Endodermal cell (in vitro differentiated cells): ENCODE measurements around the gene SLCO1B1. TPM values are rescaled to one million over a fixed set of nuclear protein-coding genes. Genes with fewer than 3 reads are reported as not detected.
A peak's percentile ranks its signal among the peaks of the same experiment; 100 is the strongest.
"Not testable (repeated sequence)": the region's sequence is repeated elsewhere in the genome, so short reads cannot be mapped to it uniquely, and the experiment has no call there.

Source experiments
- DNase-seq: peaks from one replicate; pipeline ENCODE4 v3.0.0-alpha.2; 2017
- H3K27ac ChIP-seq: 2 replicates; pipeline ENCODE4 v1.5.1; 2013; ENCODE audit warnings: mild to moderate bottlenecking, low read depth, low read length, moderate library complexity
- H3K27me3 ChIP-seq: 2 replicates; pipeline ENCODE4 v1.6.1; 2013; ENCODE audit warnings: mild to moderate bottlenecking, low read length, moderate library complexity; ENCODE audit not compliant: insufficient read depth, control insufficient read depth, poor library complexity, severe bottlenecking
- H3K36me3 ChIP-seq: 2 replicates; pipeline ENCODE4 v1.7.0; 2013; ENCODE audit warnings: mild to moderate bottlenecking, low read length, moderate library complexity; ENCODE audit not compliant: control insufficient read depth, insufficient read depth
- H3K4me1 ChIP-seq: one replicate; pipeline ENCODE4 v1.7.0; 2013; ENCODE audit warnings: low read length; ENCODE audit not compliant: control insufficient read depth, insufficient read depth
- H3K4me3 ChIP-seq: 2 replicates; pipeline ENCODE4 v1.5.1; 2013; ENCODE audit warnings: mild to moderate bottlenecking, low read length, moderate library complexity
- H3K9ac ChIP-seq: 2 replicates; pipeline ENCODE4 v1.6.1; 2013; ENCODE audit warnings: mild to moderate bottlenecking, low read length, moderate library complexity; ENCODE audit not compliant: poor library complexity, severe bottlenecking; ENCODE audit errors: extremely low read depth
- H3K9me3 ChIP-seq: 2 replicates; pipeline ENCODE4 v1.6.1; 2013; ENCODE audit warnings: mild to moderate bottlenecking, low read length, moderate library complexity; ENCODE audit not compliant: control insufficient read depth
- H3K27ac Mint-ChIP-seq: 2 replicates; pipeline ENCODE4 v1.8.0; 2020; ENCODE audit warnings: mixed read lengths
- H3K27me3 Mint-ChIP-seq: 2 replicates; pipeline ENCODE4 v1.8.0; 2021; ENCODE audit warnings: mild to moderate bottlenecking, mixed read lengths; ENCODE audit not compliant: insufficient read depth
- H3K36me3 Mint-ChIP-seq: 2 replicates; pipeline ENCODE4 v1.8.0; 2020; ENCODE audit warnings: low read depth, mixed read lengths
- H3K4me1 Mint-ChIP-seq: 2 replicates; pipeline ENCODE4 v1.8.0; 2020; ENCODE audit warnings: mixed read lengths
- H3K4me3 Mint-ChIP-seq: 2 replicates; pipeline ENCODE4 v1.8.0; 2020; ENCODE audit warnings: mild to moderate bottlenecking, moderate library complexity, mixed read lengths
- H3K9me3 Mint-ChIP-seq: 2 replicates; pipeline ENCODE4 v1.8.0; 2020; ENCODE audit warnings: mild to moderate bottlenecking, mixed read lengths
- CTCF ChIP-seq: fragments of 200-600 bp; sonication (generic); conservative IDR thresholded peaks from 2 replicates; pipeline ENCODE4 v1.5.0; 2021; ENCODE audit warnings: antibody characterized with exemption, mild to moderate bottlenecking
- WGBS, 2 experiments: methylation state at CpG; one replicate each; pipeline versions ENCODE4 v1.1.5 to v1.1.7; 2013; ENCODE audit warnings: missing lambda C conversion rate in 2 of 2, mixed read lengths in 1 of 2; ENCODE audit not compliant: insufficient coverage in 1 of 2, insufficient read length in 1 of 2; 5-methylcytosine and 5-hydroxymethylcytosine counted together
- total RNA-seq, 2 donors: library from RNA; stranded (reverse); fragmentation: NEBNext Ultra II Directional in 1 of 2; extraction: Animal tissue kit (Norgen Biotek cat#: 25700) in 1 of 2; gene quantifications; 2 replicates in 1 of 2; 3 replicates in 1 of 2; pipeline ENCODE4 v1.2.1, GENCODE V29; 2021

SLCO1B1 gene
- total RNA-seq, 2 donors from 2014 or later: 1.5 TPM; not detected in 1

- H3K27me3 Mint-ChIP-seq: no peaks in the 10 kb centered on the region
- WGBS, 2 experiments: no CpG with 5 or more reads among the region's 1 CpG
- no peaks in the 10 kb centered on the region for H3K27me3 ChIP-seq
- H3K36me3 Mint-ChIP-seq: no peaks in the 10 kb centered on the region
- TF ChIP-seq CTCF: no peak
- H3K27ac ChIP-seq: no peak overlapping the region
- no peak overlapping the region for H3K9ac ChIP-seq
- no peaks in the 10 kb centered on the region for H3K36me3 ChIP-seq
- H3K4me3 ChIP-seq: no peak overlapping the region
- peaks cover 8% of the 10 kb centered on the region for H3K4me1 Mint-ChIP-seq
- H3K4me1 ChIP-seq: no peaks in the 10 kb centered on the region
- H3K9me3 ChIP-seq: no peaks in the 10 kb centered on the region
- H3K9me3 Mint-ChIP-seq: no peaks in the 10 kb centered on the region
- no peak overlapping the region for H3K4me3 Mint-ChIP-seq
- H3K27ac Mint-ChIP-seq: no peak overlapping the region
- no peak for DNase-seq
Measured at GRCh38 chr12:21172079-21172478, 41.1 kb downstream of the SLCO1B1 start.

- TF ChIP-seq CTCF: no peak
- no peak for DNase-seq
- H3K4me3 ChIP-seq: no peak overlapping the region
- Mint-ChIP-seq H3K4me1 (peaks cover 2% of the 10 kb centered on the region), H3K27me3 (no peaks in the 10 kb centered on the region), H3K36me3 (no peaks in the 10 kb centered on the region), H3K27ac (peak overlapping the region; percentile 6), H3K9me3 (no peaks in the 10 kb centered on the region), H3K4me3 (no peak overlapping the region)
- no peaks in the 10 kb centered on the region for H3K4me1 ChIP-seq
- H3K27ac ChIP-seq: no peak overlapping the region
- no peaks in the 10 kb centered on the region for H3K36me3 ChIP-seq
- no peak overlapping the region for H3K9ac ChIP-seq
- H3K9me3 ChIP-seq: no peaks in the 10 kb centered on the region
- WGBS, 2 experiments: 89 to 100% methylated on average over 2 to 3 of the region's 3 CpGs
- no peaks in the 10 kb centered on the region for H3K27me3 ChIP-seq
Measured at GRCh38 chr12:21183721-21184275, 52.8 kb downstream of the SLCO1B1 start.

- no peak overlapping the region for H3K4me3 ChIP-seq
- H3K4me1 Mint-ChIP-seq: peaks cover 2% of the 10 kb centered on the region
- H3K9me3 Mint-ChIP-seq: peaks cover 13% of the 10 kb centered on the region
- no peak overlapping the region for H3K27ac ChIP-seq
- H3K36me3 Mint-ChIP-seq: no peaks in the 10 kb centered on the region
- 96 to 100% methylated on average over 3 of the region's 3 CpGs for WGBS, 2 experiments
- no peak overlapping the region for H3K4me3 Mint-ChIP-seq
- no peaks in the 10 kb centered on the region for H3K4me1 ChIP-seq
- no peak overlapping the region for H3K27ac Mint-ChIP-seq
- H3K27me3 ChIP-seq: no peaks in the 10 kb centered on the region
- no peaks in the 10 kb centered on the region for H3K36me3 ChIP-seq
- no peak overlapping the region for H3K9ac ChIP-seq
- H3K9me3 ChIP-seq: peaks cover 5% of the 10 kb centered on the region
- no peak for TF ChIP-seq CTCF
- H3K27me3 Mint-ChIP-seq: no peaks in the 10 kb centered on the region
- no peak for DNase-seq
Measured at GRCh38 chr12:21190016-21190415, 59.0 kb downstream of the SLCO1B1 start.

GRCh38 chr12:21214433-21214832, 83.4 kb downstream of the SLCO1B1 start:
- H3K9ac ChIP-seq, H3K4me1 ChIP-seq, H3K27me3 ChIP-seq, H3K4me3 ChIP-seq, H3K27ac ChIP-seq, H3K9me3 ChIP-seq, H3K27me3 Mint-ChIP-seq, H3K36me3 Mint-ChIP-seq, H3K36me3 ChIP-seq: not testable (repeated sequence)
- H3K9me3 Mint-ChIP-seq: peaks cover 32% of the 10 kb centered on the region
- H3K27ac Mint-ChIP-seq: peak overlapping the region; percentile 99
- H3K4me1 Mint-ChIP-seq: peaks cover 16% of the 10 kb centered on the region
- DNase-seq: peak; percentile 83
- 82% methylated on average over 14 of the region's 19 CpGs; no CpG with 5 or more reads in 1 of the 2 experiments for WGBS, 2 experiments
- peak overlapping the region; percentile 86 for H3K4me3 Mint-ChIP-seq
